ENCODE data around the gene MED13L. TPM values are rescaled to one million over a fixed set of nuclear protein-coding genes. Genes with fewer than 3 reads are reported as not detected.

Gene MED13L
- total RNA-seq, 1 donor from 2014 or later, result 89.0 TPM

DNA sequence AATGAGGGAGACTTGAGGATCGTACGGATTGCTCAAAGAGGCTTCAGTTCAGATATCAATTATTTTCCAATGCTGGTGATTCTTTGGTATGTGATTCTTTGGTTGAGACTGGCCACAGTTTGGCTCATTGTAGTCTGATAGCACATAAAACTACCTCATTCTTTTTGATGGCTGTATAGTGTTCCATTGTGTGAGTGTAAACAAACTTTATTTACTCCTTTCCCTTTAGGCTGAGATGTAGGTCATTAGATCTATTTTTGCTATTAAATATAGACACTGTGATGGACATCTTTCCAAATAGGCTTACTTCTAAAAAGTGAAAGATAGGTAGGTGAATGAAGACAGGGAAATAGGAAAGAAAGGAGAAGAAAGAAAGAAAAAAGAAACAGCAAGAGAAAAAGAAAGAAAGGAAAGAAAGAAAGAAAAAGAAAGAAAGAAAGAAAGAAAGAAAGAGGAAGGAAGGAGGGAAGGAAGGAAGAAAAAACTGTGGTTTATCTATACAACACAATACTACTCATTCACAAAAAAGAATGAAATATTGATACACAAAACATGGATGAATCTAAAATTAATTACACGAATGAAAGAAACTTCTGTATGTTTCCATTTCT lies 19.8 kb upstream of the MED13L start:
- TF ChIP-seq, protein P1, sequence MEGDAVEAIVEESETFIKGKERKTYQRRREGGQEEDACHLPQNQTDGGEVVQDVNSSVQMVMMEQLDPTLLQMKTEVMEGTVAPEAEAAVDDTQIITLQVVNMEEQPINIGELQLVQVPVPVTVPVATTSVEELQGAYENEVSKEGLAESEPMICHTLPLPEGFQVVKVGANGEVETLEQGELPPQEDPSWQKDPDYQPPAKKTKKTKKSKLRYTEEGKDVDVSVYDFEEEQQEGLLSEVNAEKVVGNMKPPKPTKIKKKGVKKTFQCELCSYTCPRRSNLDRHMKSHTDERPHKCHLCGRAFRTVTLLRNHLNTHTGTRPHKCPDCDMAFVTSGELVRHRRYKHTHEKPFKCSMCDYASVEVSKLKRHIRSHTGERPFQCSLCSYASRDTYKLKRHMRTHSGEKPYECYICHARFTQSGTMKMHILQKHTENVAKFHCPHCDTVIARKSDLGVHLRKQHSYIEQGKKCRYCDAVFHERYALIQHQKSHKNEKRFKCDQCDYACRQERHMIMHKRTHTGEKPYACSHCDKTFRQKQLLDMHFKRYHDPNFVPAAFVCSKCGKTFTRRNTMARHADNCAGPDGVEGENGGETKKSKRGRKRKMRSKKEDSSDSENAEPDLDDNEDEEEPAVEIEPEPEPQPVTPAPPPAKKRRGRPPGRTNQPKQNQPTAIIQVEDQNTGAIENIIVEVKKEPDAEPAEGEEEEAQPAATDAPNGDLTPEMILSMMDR (conservative IDR thresholded peaks at IDR 0.05), result no peak
- Mint-ChIP-seq H3K9me3 (peaks cover 4% of the 10 kb centered on the region), H3K4me1 (peaks cover 66% of the 10 kb centered on the region), H3K27ac (ENCODE audit: unreplicated experiment) (no peak overlapping the region), H3K4me3 (no peak overlapping the region), H3K27me3 (ENCODE audit: low read depth) (peaks cover 8% of the 10 kb centered on the region), H3K36me3 (ENCODE audit: low read depth) (peaks cover 4% of the 10 kb centered on the region)
- DNase-seq (ENCODE audit: low read depth, low spot score), result no peak

DNA sequence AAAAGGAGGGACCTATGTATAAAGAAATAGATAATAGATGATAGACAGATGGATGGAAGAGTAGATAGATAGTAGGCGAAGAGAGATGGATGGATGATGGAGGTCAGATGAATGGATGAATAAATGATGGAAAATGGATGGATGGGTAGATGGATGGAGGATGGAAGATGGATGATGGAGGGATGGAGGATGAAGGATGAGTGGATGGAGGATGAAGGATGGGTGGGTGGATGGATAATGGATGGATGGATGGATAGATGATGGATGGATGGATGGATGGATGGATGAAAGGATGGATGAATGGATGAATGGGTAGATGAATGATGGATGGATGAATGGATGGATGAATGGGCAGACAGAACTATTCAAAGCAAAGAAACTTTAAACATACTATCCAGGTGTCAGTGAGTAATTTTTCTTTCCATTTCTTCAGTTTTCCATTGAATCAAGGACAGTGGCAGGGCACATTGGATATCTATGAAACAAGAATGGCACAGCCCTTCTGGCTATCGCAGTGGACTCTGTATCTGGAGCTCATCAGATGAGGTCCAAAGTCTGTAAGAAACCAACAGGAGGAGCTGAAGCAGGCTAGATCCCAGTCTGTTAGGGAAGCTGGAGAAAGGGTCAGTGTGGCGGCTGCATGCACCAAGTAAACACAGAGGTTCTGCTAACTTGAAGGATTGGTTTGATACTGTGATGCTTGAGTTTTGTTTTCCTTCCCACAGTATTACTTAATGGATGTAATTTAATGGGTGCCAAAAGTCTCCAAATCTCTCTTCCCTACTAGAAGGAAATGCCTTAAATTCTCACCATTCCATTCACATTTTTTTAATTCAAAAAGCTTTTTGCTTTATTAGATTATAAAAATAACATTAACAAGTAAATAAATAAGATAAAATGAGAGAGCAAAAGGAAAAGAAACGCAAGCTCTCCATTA lies 18.1 kb upstream of the MED13L start:
- TF ChIP-seq, protein P1 (conservative IDR thresholded peaks at IDR 0.05), result no peak
- no peak for DNase-seq (ENCODE audit: low read depth, low spot score)
- H3K27me3 Mint-ChIP-seq (ENCODE audit: low read depth), result peaks cover 8% of the 10 kb centered on the region
- H3K4me3 Mint-ChIP-seq, result no peak overlapping the region
- H3K4me1 Mint-ChIP-seq, result peaks cover 52% of the 10 kb centered on the region
- H3K36me3 Mint-ChIP-seq (ENCODE audit: low read depth), result peaks cover 4% of the 10 kb centered on the region
- H3K9me3 Mint-ChIP-seq, result peaks cover 4% of the 10 kb centered on the region
- H3K27ac Mint-ChIP-seq (ENCODE audit: unreplicated experiment), result no peak overlapping the region

DNA sequence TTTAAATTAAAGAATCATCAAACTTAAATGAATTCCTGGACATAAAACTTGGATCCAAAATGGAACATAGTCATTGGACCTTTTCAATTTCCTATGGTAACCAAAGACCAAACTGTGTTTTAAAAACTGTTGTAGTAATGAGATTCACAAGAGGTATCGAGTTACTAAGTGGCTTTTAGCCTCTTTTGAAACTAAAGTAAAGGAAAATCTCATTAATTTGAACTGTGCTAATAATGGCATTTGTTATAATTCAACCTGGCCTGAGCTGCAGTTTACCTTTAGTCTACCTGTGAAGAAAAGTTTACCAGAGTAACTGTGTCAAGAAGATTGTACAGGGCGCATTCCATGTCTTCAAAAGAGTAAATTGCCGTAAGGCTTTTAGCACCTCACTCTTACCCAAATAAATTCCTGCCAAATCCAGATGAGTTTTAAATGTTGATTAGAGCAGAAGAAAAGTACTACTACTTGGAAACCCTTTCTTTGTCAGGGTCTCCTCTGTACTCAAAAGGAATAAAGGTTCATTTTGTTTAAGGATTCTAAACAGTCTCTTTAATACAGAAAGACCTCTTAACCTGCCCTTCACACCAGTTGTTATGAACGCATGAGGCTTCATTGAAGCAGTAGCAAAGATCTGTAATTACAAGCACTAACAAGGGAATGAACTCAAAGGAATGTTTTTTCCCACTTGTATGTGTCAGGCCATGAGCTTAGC lies 17.1 kb upstream of the MED13L start:
- Mint-ChIP-seq H3K27ac (ENCODE audit: unreplicated experiment) (peak overlapping the region; percentile 5), H3K4me1 (peaks cover 48% of the 10 kb centered on the region), H3K4me3 (no peak overlapping the region), H3K9me3 (peaks cover 4% of the 10 kb centered on the region), H3K36me3 (ENCODE audit: low read depth) (peaks cover 4% of the 10 kb centered on the region), H3K27me3 (ENCODE audit: low read depth) (peaks cover 8% of the 10 kb centered on the region)
- DNase-seq (ENCODE audit: low read depth, low spot score), result no peak
- TF ChIP-seq, protein P1 (conservative IDR thresholded peaks at IDR 0.05), result no peak

DNA sequence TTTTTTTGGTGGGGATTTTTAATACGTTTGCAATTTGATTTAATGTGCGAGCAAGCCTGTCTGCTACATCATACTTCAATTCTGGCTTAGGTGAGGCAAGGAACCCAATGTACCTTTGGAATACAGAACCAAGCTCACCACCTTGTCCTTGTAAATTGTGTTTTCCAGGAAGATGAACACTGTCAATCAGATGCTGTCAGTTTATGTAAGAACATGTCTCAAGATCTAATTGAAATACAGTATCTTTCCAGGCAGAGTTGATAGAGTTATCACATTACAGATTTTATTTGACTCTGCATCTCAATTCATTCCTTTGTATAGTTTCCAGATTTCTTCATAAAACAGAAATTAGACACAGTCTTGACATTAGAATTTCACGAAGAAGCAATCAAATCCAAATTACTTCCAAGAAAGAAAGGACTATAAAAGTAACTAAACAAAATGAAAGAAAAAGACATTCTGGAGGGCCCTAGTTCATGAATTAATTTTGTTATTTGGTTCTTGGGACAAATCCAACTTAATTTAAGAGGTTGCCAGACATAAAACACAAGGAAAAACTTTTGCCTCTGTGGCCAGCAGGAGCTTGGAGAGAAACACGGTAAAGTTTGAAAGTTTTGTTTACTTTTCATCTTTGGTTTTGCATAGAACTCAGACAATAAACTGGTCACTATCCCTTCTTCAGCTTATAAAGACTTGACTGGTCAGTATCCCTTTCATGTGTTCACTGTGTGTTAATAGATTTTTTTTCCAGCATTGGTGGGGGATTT lies 16.4 kb upstream of the MED13L start:
- peaks cover 4% of the 10 kb centered on the region for H3K9me3 Mint-ChIP-seq
- peak overlapping the region; percentile 5 for H3K27ac Mint-ChIP-seq (ENCODE audit: unreplicated experiment)
- no peak for DNase-seq (ENCODE audit: low read depth, low spot score)
- peaks cover 8% of the 10 kb centered on the region for H3K27me3 Mint-ChIP-seq (ENCODE audit: low read depth)
- H3K4me3 Mint-ChIP-seq, result no peak overlapping the region
- TF ChIP-seq, protein P1 (conservative IDR thresholded peaks at IDR 0.05), result no peak
- H3K4me1 Mint-ChIP-seq, result peaks cover 42% of the 10 kb centered on the region
- H3K36me3 Mint-ChIP-seq (ENCODE audit: low read depth), result peaks cover 4% of the 10 kb centered on the region

DNA sequence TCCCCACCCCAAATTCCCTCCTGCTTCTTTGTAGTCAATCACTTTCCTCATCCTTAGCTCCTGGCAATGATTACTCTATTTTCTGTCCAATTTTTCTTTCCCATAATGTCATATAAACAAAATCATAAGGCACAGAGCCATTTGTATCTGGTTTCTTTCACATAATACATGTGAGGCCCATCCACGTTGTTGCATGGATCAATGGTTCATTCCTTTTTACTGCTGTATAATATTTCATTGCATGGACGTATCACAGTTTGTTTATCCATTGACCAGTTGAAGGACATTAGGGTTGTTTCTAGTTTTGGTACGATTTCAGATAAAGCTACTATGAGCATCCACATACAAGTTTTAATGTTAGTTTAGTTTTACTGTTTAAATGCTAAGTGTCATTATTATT lies 13.7 kb upstream of the MED13L start:
- no peak overlapping the region for H3K27ac Mint-ChIP-seq (ENCODE audit: unreplicated experiment)
- no peak overlapping the region for H3K4me3 Mint-ChIP-seq
- peaks cover 5% of the 10 kb centered on the region for H3K27me3 Mint-ChIP-seq (ENCODE audit: low read depth)
- TF ChIP-seq, protein P1 (conservative IDR thresholded peaks at IDR 0.05), result no peak
- H3K36me3 Mint-ChIP-seq (ENCODE audit: low read depth), result peaks cover 4% of the 10 kb centered on the region
- DNase-seq (ENCODE audit: low read depth, low spot score), result no peak
- H3K9me3 Mint-ChIP-seq, result peaks cover 4% of the 10 kb centered on the region
- peaks cover 34% of the 10 kb centered on the region for H3K4me1 Mint-ChIP-seq

All from neural crest cell (in vitro differentiated cells).